Neural cell (in vitro differentiated cells): ENCODE measurements around the gene MAGI1. TPM values are rescaled to one million over a fixed set of nuclear protein-coding genes. Genes with fewer than 3 reads are reported as not detected.

Experiments
- H2AFZ ChIP-seq: fragments of 200-600, 300-800 bp; sonication (generic), shearing (Covaris generic); 2 replicates; pipeline ENCODE4 v1.6.0; 2014; ENCODE audit warnings: low read depth, mild to moderate bottlenecking, antibody characterized with exemption, low read length, moderate library complexity
- H3F3A ChIP-seq: fragments of 200-600 bp; shearing (Covaris generic); 2 replicates; pipeline ENCODE4 v1.6.1; 2016; ENCODE audit warnings: mild to moderate bottlenecking, moderate library complexity, mixed read lengths, antibody characterized with exemption, low read length; ENCODE audit not compliant: insufficient read depth, poor library complexity, severe bottlenecking
- H3K27ac ChIP-seq: fragments of 200-600, 300-800 bp; sonication (generic), shearing (Covaris generic); 2 replicates; pipeline ENCODE4 v1.5.1; 2014; ENCODE audit warnings: mild to moderate bottlenecking, low read length, moderate library complexity
- H3K27me3 ChIP-seq: fragments of 300-800, 200-600 bp; sonication (generic), shearing (Covaris generic); 2 replicates; pipeline ENCODE4 v1.6.0; 2014; ENCODE audit warnings: mild to moderate bottlenecking, low read depth, low read length, moderate library complexity; ENCODE audit not compliant: insufficient read depth
- H3K36me3 ChIP-seq: fragments of 300-800, 200-600 bp; sonication (generic), shearing (Covaris generic); 2 replicates; pipeline ENCODE4 v1.5.1; 2014; ENCODE audit warnings: mild to moderate bottlenecking, antibody characterized with exemption, low read length, moderate library complexity; ENCODE audit not compliant: insufficient read depth
- H3K4me2 ChIP-seq: fragments of 300-800, 200-600 bp; sonication (generic), shearing (Covaris generic); 2 replicates; pipeline ENCODE4 v1.6.0; 2014; ENCODE audit warnings: mild to moderate bottlenecking, low read length
- H3K4me3 ChIP-seq: fragments of 300-800, 200-600 bp; sonication (generic), shearing (Covaris generic); 2 replicates; pipeline ENCODE4 v1.5.1; 2014; ENCODE audit warnings: mild to moderate bottlenecking, low read length, moderate library complexity
- H3K79me2 ChIP-seq: fragments of 200-600 bp; shearing (Covaris generic); replicated peaks from 2 replicates; pipeline ENCODE4 v1.6.0; 2014; ENCODE audit warnings: mild to moderate bottlenecking, low read length, moderate library complexity; ENCODE audit not compliant: insufficient read depth
- H3K9ac ChIP-seq: fragments of 300-800, 200-600 bp; sonication (generic), shearing (Covaris generic); 2 replicates; pipeline ENCODE4 v1.6.1; 2016; ENCODE audit warnings: mild to moderate bottlenecking, low read length, mixed read lengths
- H3K9me2 ChIP-seq: fragments of 200-600 bp; shearing (Covaris generic); 2 replicates; pipeline ENCODE4 v1.6.1; 2016; ENCODE audit warnings: mild to moderate bottlenecking, low read length, mixed read lengths; ENCODE audit not compliant: insufficient read depth
- H3K9me3 ChIP-seq: fragments of 200-600, 300-800 bp; sonication (generic), shearing (Covaris generic); 2 replicates; pipeline ENCODE4 v1.6.1; 2016; ENCODE audit warnings: mild to moderate bottlenecking, mixed run types, low read length, moderate library complexity, mixed read lengths
- H4K20me1 ChIP-seq: fragments of 200-600 bp; shearing (Covaris generic); 2 replicates; pipeline ENCODE4 v1.6.1; 2016; ENCODE audit warnings: mild to moderate bottlenecking, mixed run types; ENCODE audit not compliant: insufficient read depth
- EP300 ChIP-seq: fragments of 450-650 bp; conservative IDR thresholded peaks from 2 replicates; pipeline ENCODE4 v1.6.1; 2014; ENCODE audit warnings: antibody characterized with exemption, mild to moderate bottlenecking, moderate library complexity; ENCODE audit not compliant: poor library complexity, severe bottlenecking
- EZH2 ChIP-seq: fragments of 200-600, 300-800 bp; shearing (Covaris generic), sonication (generic); IDR thresholded peaks from 2 replicates; pipeline ENCODE4 v1.6.1; 2014; ENCODE audit warnings: antibody characterized with exemption, low read length, borderline replicate concordance, mild to moderate bottlenecking; ENCODE audit not compliant: insufficient read depth, poor library complexity, severe bottlenecking
- MXI1 ChIP-seq: fragments of 450-650 bp; conservative IDR thresholded peaks from 2 replicates; pipeline ENCODE4 v1.6.1; 2014; ENCODE audit warnings: antibody characterized with exemption, mild to moderate bottlenecking; ENCODE audit not compliant: poor library complexity, severe bottlenecking
- POLR2AphosphoS5 ChIP-seq: IDR thresholded peaks from 2 replicates; pipeline ENCODE4 v1.6.1; 2012
- RAD21 ChIP-seq: fragments of 450-650 bp; conservative IDR thresholded peaks from 2 replicates; pipeline ENCODE4 v1.6.1; 2014; ENCODE audit warnings: antibody characterized with exemption, mild to moderate bottlenecking, moderate library complexity
- SMC3 ChIP-seq: fragments of 450-650 bp; conservative IDR thresholded peaks from 2 replicates; pipeline ENCODE4 v1.6.1; 2014; ENCODE audit warnings: antibody characterized with exemption, mild to moderate bottlenecking, moderate library complexity; ENCODE audit not compliant: poor library complexity
- TAF1 ChIP-seq: IDR thresholded peaks from 2 replicates; pipeline ENCODE4 v1.6.1; 2012; ENCODE audit warnings: low read depth
- polyA plus RNA-seq: library from polyadenylated mRNA; depleted of rRNA; stranded (reverse); fragments of >200 nt; gene quantifications from 2 replicates; pipeline ENCODE4 v1.2.3, GENCODE V29; 2014
- TF ChIP-seq, protein P1 (sequence below): IDR thresholded peaks from 2 replicates; pipeline ENCODE4 v1.6.1; 2012; ENCODE audit warnings: borderline replicate concordance
- TF ChIP-seq, protein P2 (sequence below): fragments of 450-650 bp; IDR thresholded peaks from 2 replicates; pipeline ENCODE4 v1.5.1; 2014; ENCODE audit warnings: antibody characterized with exemption, mild to moderate bottlenecking, moderate library complexity; ENCODE audit not compliant: poor library complexity, severe bottlenecking

Gene MAGI1
- polyA plus RNA-seq, 1 donor from 2014 or later, result 44.7 TPM

DNA sequence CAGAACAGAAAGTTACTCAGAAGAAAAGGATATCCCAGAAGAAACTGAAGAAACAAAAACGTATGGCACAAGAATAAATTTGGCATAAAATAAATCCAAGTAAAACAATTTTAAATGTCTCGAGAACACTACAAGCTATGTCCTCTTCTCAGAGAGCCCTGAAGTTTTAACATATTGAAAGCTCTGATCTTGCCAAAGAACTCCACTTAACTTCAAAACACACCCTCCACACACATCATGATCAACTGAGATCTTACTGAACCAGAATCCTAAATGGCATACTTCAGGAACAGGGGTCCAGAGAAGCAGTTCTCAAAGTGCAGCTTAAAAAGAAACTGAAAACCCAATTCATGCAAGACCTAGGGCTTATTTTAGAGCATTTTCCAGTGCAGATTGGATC lies 194.3 kb downstream of the MAGI1 start:
- H3K9me3 ChIP-seq, result no peaks in the 10 kb centered on the region
- no peaks in the 10 kb centered on the region for H3F3A ChIP-seq
- no peak overlapping the region for H3K4me3 ChIP-seq
- no peaks in the 10 kb centered on the region for H3K9me2 ChIP-seq
- no peak overlapping the region for H3K9ac ChIP-seq
- no peak overlapping the region for H3K27ac ChIP-seq
- no peaks in the 10 kb centered on the region for H3K79me2 ChIP-seq
- H4K20me1 ChIP-seq, result no peaks in the 10 kb centered on the region
- no peaks in the 10 kb centered on the region for H3K36me3 ChIP-seq
- H2AFZ ChIP-seq, result no peak overlapping the region
- H3K27me3 ChIP-seq, result no peaks in the 10 kb centered on the region
- TF ChIP-seq MXI1, result no peak
- no peak for TF ChIP-seq POLR2AphosphoS5
- H3K4me2 ChIP-seq, result no peak overlapping the region

GRCh38 chr3:65843732-65844131 lies 195.0 kb downstream of the MAGI1 start:
- H3K4me2 ChIP-seq, result no peak overlapping the region
- no peaks in the 10 kb centered on the region for H3K9me3 ChIP-seq
- TF ChIP-seq MXI1, result no peak
- TF ChIP-seq RAD21, result no peak
- TF ChIP-seq, protein P1, sequence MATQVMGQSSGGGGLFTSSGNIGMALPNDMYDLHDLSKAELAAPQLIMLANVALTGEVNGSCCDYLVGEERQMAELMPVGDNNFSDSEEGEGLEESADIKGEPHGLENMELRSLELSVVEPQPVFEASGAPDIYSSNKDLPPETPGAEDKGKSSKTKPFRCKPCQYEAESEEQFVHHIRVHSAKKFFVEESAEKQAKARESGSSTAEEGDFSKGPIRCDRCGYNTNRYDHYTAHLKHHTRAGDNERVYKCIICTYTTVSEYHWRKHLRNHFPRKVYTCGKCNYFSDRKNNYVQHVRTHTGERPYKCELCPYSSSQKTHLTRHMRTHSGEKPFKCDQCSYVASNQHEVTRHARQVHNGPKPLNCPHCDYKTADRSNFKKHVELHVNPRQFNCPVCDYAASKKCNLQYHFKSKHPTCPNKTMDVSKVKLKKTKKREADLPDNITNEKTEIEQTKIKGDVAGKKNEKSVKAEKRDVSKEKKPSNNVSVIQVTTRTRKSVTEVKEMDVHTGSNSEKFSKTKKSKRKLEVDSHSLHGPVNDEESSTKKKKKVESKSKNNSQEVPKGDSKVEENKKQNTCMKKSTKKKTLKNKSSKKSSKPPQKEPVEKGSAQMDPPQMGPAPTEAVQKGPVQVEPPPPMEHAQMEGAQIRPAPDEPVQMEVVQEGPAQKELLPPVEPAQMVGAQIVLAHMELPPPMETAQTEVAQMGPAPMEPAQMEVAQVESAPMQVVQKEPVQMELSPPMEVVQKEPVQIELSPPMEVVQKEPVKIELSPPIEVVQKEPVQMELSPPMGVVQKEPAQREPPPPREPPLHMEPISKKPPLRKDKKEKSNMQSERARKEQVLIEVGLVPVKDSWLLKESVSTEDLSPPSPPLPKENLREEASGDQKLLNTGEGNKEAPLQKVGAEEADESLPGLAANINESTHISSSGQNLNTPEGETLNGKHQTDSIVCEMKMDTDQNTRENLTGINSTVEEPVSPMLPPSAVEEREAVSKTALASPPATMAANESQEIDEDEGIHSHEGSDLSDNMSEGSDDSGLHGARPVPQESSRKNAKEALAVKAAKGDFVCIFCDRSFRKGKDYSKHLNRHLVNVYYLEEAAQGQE, result no peak
- no peak for TF ChIP-seq EZH2
- TF ChIP-seq POLR2AphosphoS5, result no peak
- no peak for TF ChIP-seq TAF1
- TF ChIP-seq SMC3, result no peak
- TF ChIP-seq, protein P2, sequence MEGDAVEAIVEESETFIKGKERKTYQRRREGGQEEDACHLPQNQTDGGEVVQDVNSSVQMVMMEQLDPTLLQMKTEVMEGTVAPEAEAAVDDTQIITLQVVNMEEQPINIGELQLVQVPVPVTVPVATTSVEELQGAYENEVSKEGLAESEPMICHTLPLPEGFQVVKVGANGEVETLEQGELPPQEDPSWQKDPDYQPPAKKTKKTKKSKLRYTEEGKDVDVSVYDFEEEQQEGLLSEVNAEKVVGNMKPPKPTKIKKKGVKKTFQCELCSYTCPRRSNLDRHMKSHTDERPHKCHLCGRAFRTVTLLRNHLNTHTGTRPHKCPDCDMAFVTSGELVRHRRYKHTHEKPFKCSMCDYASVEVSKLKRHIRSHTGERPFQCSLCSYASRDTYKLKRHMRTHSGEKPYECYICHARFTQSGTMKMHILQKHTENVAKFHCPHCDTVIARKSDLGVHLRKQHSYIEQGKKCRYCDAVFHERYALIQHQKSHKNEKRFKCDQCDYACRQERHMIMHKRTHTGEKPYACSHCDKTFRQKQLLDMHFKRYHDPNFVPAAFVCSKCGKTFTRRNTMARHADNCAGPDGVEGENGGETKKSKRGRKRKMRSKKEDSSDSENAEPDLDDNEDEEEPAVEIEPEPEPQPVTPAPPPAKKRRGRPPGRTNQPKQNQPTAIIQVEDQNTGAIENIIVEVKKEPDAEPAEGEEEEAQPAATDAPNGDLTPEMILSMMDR, result no peak
- no peak for TF ChIP-seq EP300
- no peak overlapping the region for H3K27ac ChIP-seq
- no peaks in the 10 kb centered on the region for H3K9me2 ChIP-seq
- no peaks in the 10 kb centered on the region for H4K20me1 ChIP-seq
- no peak overlapping the region for H3K9ac ChIP-seq
- no peaks in the 10 kb centered on the region for H3K36me3 ChIP-seq
- no peaks in the 10 kb centered on the region for H3K79me2 ChIP-seq
- H3K4me3 ChIP-seq, result no peak overlapping the region
- H3F3A ChIP-seq, result no peaks in the 10 kb centered on the region
- H3K27me3 ChIP-seq, result no peaks in the 10 kb centered on the region
- no peak overlapping the region for H2AFZ ChIP-seq

- Histone ChIP-seq H3K27ac (no peak overlapping the region), H3K79me2 (no peaks in the 10 kb centered on the region), H3K9ac (no peak overlapping the region), H2AFZ (no peak overlapping the region), H3K9me2 (no peaks in the 10 kb centered on the region), H3K36me3 (no peaks in the 10 kb centered on the region), H3K27me3 (no peaks in the 10 kb centered on the region), H3K9me3 (no peaks in the 10 kb centered on the region), H3K4me2 (no peak overlapping the region), H3F3A (no peaks in the 10 kb centered on the region), H3K4me3 (no peak overlapping the region), H4K20me1 (no peaks in the 10 kb centered on the region)
- TF ChIP-seq POLR2AphosphoS5, result no peak
- TF ChIP-seq MXI1, result no peak
- no peak for TF ChIP-seq TAF1
Observed at GRCh38 chr3:65837604-65838003, 201.1 kb downstream of the MAGI1 start.
